Uterus (tissue), 2 donors: ENCODE measurements around the gene PLPP6.

Experiments used
- CTCF ChIP-seq, 4 experiments: fragments of 200-600 bp in 2 of 4; fragments of 450-650 bp in 2 of 4; sonication (generic) in 2 of 4; IDR thresholded peaks; one replicate each; pipeline ENCODE4 v1.5.1; 2016 to 2019; ENCODE audit warnings: antibody characterized with exemption in 4 of 4, mild to moderate bottlenecking in 2 of 4, moderate library complexity in 1 of 4
- POLR2A ChIP-seq, 2 donors: fragments of 450-650 bp; IDR thresholded peaks; one replicate each; pipeline ENCODE4 v1.6.1; 2016; ENCODE audit warnings: antibody characterized with exemption in 2 of 2, mild to moderate bottlenecking in 1 of 2, moderate library complexity in 1 of 2

GRCh38 chr9:4663956-4664355, 1.9 kb downstream of the PLPP6 start:
- TF ChIP-seq CTCF (IDR thresholded peaks at IDR 0.05), result no peak
- TF ChIP-seq POLR2A (IDR thresholded peaks at IDR 0.05), result no peak
